Adrenal gland (tissue), 12 donors: ENCODE results near the gene RHOG. TPM values are rescaled to one million over a fixed set of nuclear protein-coding genes. Genes with fewer than 3 reads are reported as not detected.

ENCODE experiments used
- DNase-seq, 7 donors: peaks; one replicate each; pipeline ENCODE4 v3.0.0-alpha.2; 2019 to 2020
- H3K27ac ChIP-seq, 5 donors: fragments of 200-600 bp; sonication (generic) in 4 of 5; 1 replicate in 3 of 5; 2 replicates in 2 of 5; pipeline versions ENCODE4 v1.5.1 to v1.8.0; 2016 to 2020; ENCODE audit warnings: mild to moderate bottlenecking in 1 of 5
- H3K27me3 ChIP-seq: fragments of 200-600 bp; 2 replicates; pipeline ENCODE4 v1.8.0; 2021
- H3K36me3 ChIP-seq, 2 donors: fragments of 200-600 bp; replicated peaks in 1 of 2; 1 replicate in 1 of 2; 2 replicates in 1 of 2; pipeline versions ENCODE4 v1.5.1 to v1.8.0; 2018 to 2022
- H3K4me1 ChIP-seq, 2 donors: fragments of 200-600 bp; replicated peaks in 1 of 2; 1 replicate in 1 of 2; 2 replicates in 1 of 2; pipeline versions ENCODE4 v1.5.1 to v1.8.0; 2018 to 2021
- H3K4me3 ChIP-seq, 4 donors: fragments of 200-600 bp; sonication (generic) in 3 of 4; one replicate each; pipeline ENCODE4 v1.5.1; 2016 to 2018
- H3K9me3 ChIP-seq, 3 donors: fragments of 200-600 bp; sonication (generic) in 1 of 3; replicated peaks in 1 of 3; 1 replicate in 2 of 3; 2 replicates in 1 of 3; pipeline versions ENCODE4 v1.5.1 to v1.8.0; 2016 to 2021
- CTCF ChIP-seq, 6 experiments: fragments of 450-650 bp in 4 of 6; fragments of 200-600 bp in 2 of 6; sonication (generic) in 1 of 6; IDR thresholded peaks; 1 replicate in 5 of 6; 2 replicates in 1 of 6; pipeline versions ENCODE4 v1.5.1 to v1.8.0; 2016 to 2021; ENCODE audit warnings: antibody characterized with exemption in 6 of 6, mild to moderate bottlenecking in 2 of 6, moderate library complexity in 1 of 6
- POLR2A ChIP-seq, 2 donors: fragments of 450-650 bp; IDR thresholded peaks; one replicate each; pipeline ENCODE4 v1.6.1; 2017; ENCODE audit warnings: antibody characterized with exemption in 2 of 2, mild to moderate bottlenecking in 2 of 2, moderate library complexity in 1 of 2
- whole genome bisulfite sequencing, 4 donors: extraction: QIAGEN DNeasy Blood & Tissue Kit in 2 of 4; methylation state at CpG; one replicate each; pipeline versions ENCODE4 v1.1.5 to v1.1.7; 2013 to 2017; 5-methylcytosine and 5-hydroxymethylcytosine counted together
- intact Hi-C, 2 donors: fragments of 100-400 bp; cut with DNase I; formaldehyde crosslinking; loops; one replicate each; pipeline versions ENCODE4 v1.14.1 to v1.15.0; 2022 to 2023
- polyA plus RNA-seq, 3 donors: library from polyadenylated mRNA; stranded (reverse); fragments of 200-250 nt in 2 of 3; fragments of 350-450 nt in 1 of 3; fragmentation: Illumina TruSeq in 1 of 3; extraction: RNeasy Lipid Tissue Mini Kit (QIAGEN cat#74804) in 1 of 3; gene quantifications; one replicate each; pipeline ENCODE4 v1.2.3, GENCODE V29; 2013 to 2014
- total RNA-seq, 9 donors: library from RNA; depleted of rRNA in 4 of 9; stranded (reverse); fragments of >200 nt in 4 of 9; fragments of 120-200 nt in 1 of 9; fragmentation: NEBNext Ultra II Directional in 1 of 9; extraction: Animal tissue kit (Norgen Biotek cat#: 25700) in 1 of 9; gene quantifications; one replicate each; pipeline versions ENCODE4 v1.1.0 to v1.2.4, GENCODE V29; 2013 to 2023
- donor health status: healthy with polysubstance abuse.
- donor health status: Bipolar disorder and iron deficiency.
- donor health status: DM: yes; HTN: yes; CAD: no.
- donor health status: DM: no; HTN: no; CAD: no.
- donor health status: DM: no; HTN: no; CAD: no.
- donor health status: DM: yes; HTN: yes; CAD: no.

Gene RHOG
- total and polyA plus RNA-seq, 12 donors, result 21.4 to 91.2 (median 48.7) TPM

- peaks cover 0 to 19% of the 10 kb centered on the region in 2 donors for H3K36me3 ChIP-seq
- H3K4me3 ChIP-seq, result no peak overlapping the region
- intact Hi-C loops, result no loop called here
- H3K27ac ChIP-seq, result no peak overlapping the region
- no peaks in the 10 kb centered on the region for H3K27me3 ChIP-seq
- H3K4me1 ChIP-seq, result no peaks in the 10 kb centered on the region
- no peak for DNase-seq
- 95 to 97% (median 96%) methylated on average over 27 to 30 of the region's 30 CpGs for WGBS, 4 donors
- no peaks in the 10 kb centered on the region for H3K9me3 ChIP-seq
- no peak for TF ChIP-seq CTCF (IDR thresholded peaks at IDR 0.05)
- no peak for TF ChIP-seq POLR2A (IDR thresholded peaks at IDR 0.05)
Observed at GRCh38 chr11:3823762-3824506, 16.8 kb downstream of the RHOG start.

DNA sequence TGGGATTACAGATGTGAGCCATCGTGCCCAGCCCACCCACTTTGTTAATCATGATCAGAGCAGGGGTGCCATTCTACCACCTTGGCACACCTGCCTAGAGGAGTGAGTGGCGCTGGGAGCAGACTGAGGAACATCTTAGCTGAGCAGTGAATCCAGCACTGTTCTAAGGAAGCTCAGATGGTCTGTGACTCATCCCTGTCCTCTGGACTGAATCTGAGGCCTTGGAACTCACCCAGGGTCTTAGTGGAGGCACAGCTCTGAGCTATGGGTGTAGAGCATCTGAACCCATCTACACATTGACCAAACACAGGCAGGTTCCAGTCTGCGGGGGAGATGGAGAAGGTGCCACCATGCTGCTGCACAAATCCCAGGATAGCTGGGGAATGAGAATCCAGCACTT lies 17.5 kb downstream of the RHOG start:
- Histone ChIP-seq H3K4me1 (no peaks in the 10 kb centered on the region), H3K36me3 (peaks cover 0 to 19% of the 10 kb centered on the region in 2 donors), H3K4me3 (no peak overlapping the region), H3K27me3 (no peaks in the 10 kb centered on the region), H3K27ac (no peak overlapping the region), H3K9me3 (no peaks in the 10 kb centered on the region)
- WGBS, 4 donors, result 76 to 88% (median 81%) methylated on average over 2 to 3 of the region's 3 CpGs
- TF ChIP-seq POLR2A (IDR thresholded peaks at IDR 0.05), result no peak
- no peak for TF ChIP-seq CTCF (IDR thresholded peaks at IDR 0.05)
- peak; percentile 41 to 67 (median 57) for DNase-seq
- intact Hi-C loops, result no loop called here

DNA sequence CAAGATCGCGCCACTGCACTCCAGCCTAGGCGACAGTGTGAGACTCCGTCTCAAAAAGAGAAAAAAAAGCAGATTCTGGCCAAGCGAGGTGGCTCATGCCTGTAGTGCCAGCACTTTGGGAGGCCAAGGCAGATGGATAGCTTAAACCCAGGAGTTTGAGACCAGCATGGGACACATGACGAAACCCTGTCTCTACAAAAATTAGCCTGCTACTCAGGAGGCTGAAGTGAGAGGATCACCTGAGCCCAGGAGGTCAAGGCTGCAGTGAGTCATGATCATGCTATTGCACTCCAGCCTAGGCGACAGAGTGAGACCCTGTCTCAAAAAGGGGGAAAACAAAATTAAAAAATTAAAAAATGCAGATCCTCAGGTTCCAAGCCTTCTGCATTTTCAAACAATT lies 18.4 kb downstream of the RHOG start:
- intact Hi-C loops, result no loop called here
- Histone ChIP-seq H3K9me3 (no peaks in the 10 kb centered on the region), H3K4me1 (no peaks in the 10 kb centered on the region), H3K27me3 (no peaks in the 10 kb centered on the region), H3K4me3 (no peak overlapping the region), H3K36me3 (peaks cover 0 to 9% of the 10 kb centered on the region in 2 donors), H3K27ac (no peak overlapping the region)
- DNase-seq, result no peak
- TF ChIP-seq POLR2A (IDR thresholded peaks at IDR 0.05), result no peak
- TF ChIP-seq CTCF (IDR thresholded peaks at IDR 0.05), result no peak
- WGBS, 4 donors, result 88 to 94% (median 92%) methylated on average over 7 of the region's 7 CpGs

DNA sequence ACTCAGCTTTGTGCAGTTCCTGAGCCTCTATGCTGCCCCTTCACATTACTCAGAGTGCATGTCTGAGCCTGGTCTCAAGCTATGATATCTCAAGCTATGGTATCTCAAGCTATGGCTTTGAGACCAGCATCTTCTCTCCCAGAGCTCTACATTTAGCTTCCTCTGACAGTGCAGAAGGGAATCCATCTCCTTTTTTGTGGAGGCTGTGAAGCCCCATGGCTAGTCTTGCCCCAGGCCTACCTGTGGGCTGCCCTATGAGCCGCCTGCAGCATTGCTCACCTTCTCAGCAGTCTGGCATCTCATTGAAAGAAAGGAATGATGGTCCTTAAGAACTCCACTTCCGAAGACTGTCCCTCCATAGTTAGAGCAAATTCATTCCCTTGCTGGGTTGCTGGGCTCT lies 19.8 kb downstream of the RHOG start:
- TF ChIP-seq CTCF (IDR thresholded peaks at IDR 0.05) (no peak), POLR2A (IDR thresholded peaks at IDR 0.05) (no peak)
- WGBS, 4 donors, result 96 to 100% (median 97%) methylated on average over 2 of the region's 2 CpGs
- Histone ChIP-seq H3K27me3 (no peaks in the 10 kb centered on the region), H3K4me3 (no peak overlapping the region), H3K9me3 (no peaks in the 10 kb centered on the region), H3K27ac (no peak overlapping the region), H3K36me3 (no peaks in the 10 kb centered on the region), H3K4me1 (no peaks in the 10 kb centered on the region)
- intact Hi-C loops, result no loop called here
- no peak for DNase-seq
